H1 (cell line): ENCODE data around the gene RPS18. TPM values are rescaled to one million over a fixed set of nuclear protein-coding genes. Genes with fewer than 3 reads are reported as not detected.
A peak's percentile ranks its signal among the peaks of the same experiment; 100 is the strongest.

ENCODE experiments used
- CBX5 ChIP-seq: fragments of 300-800, 300-1000 bp; sonication (generic); IDR thresholded peaks from 2 replicates; pipeline ENCODE4 v1.7.1; 2016; ENCODE audit warnings: antibody characterized with exemption, low read length, low read depth
- CBX8 ChIP-seq: fragments of 300-800, 300-1000 bp; sonication (generic); IDR thresholded peaks from 2 replicates; pipeline ENCODE4 v1.7.1; 2016; ENCODE audit warnings: low read depth, low read length, borderline replicate concordance
- CREB1 ChIP-seq: IDR thresholded peaks from 2 replicates; pipeline ENCODE4 v1.6.1; 2012; ENCODE audit warnings: inconsistent platforms
- E2F6 ChIP-seq: IDR thresholded peaks from 2 replicates; pipeline ENCODE4 v1.6.1; 2012; ENCODE audit warnings: inconsistent platforms
- KDM1A ChIP-seq: fragments of 200-600, 300-600 bp; sonication (generic); IDR thresholded peaks from 2 replicates; pipeline ENCODE4 v1.7.1; 2016; ENCODE audit warnings: mild to moderate bottlenecking, low read length, borderline replicate concordance
- NANOG ChIP-seq: IDR thresholded peaks from 2 replicates; pipeline ENCODE4 v1.6.1; 2011; ENCODE audit warnings: low read length, low read depth, mild to moderate bottlenecking, inconsistent platforms; ENCODE audit not compliant: insufficient read depth, poor library complexity, severe bottlenecking
- NRF1 ChIP-seq: IDR thresholded peaks from 2 replicates; pipeline ENCODE4 v1.6.1; 2011; ENCODE audit warnings: mild to moderate bottlenecking, low read depth, low read length, improper control_type of control experiment
- POLR2AphosphoS5 ChIP-seq: IDR thresholded peaks from 2 replicates; pipeline ENCODE4 v1.6.1; 2011; ENCODE audit warnings: low read depth, low read length
- RAD21 ChIP-seq, 2 experiments: IDR thresholded peaks in 1 of 2; conservative IDR thresholded peaks in 1 of 2; 2 replicates each; pipeline ENCODE4 v1.6.1; 2011; ENCODE audit warnings: low read depth in 2 of 2, low read length in 2 of 2, improper control_type of control experiment in 1 of 2, inconsistent platforms in 1 of 2, mild to moderate bottlenecking in 1 of 2, moderate library complexity in 1 of 2
- RBBP5 ChIP-seq: IDR thresholded peaks from 2 replicates; pipeline ENCODE4 v1.7.1; 2012; ENCODE audit warnings: low read depth, mild to moderate bottlenecking, inconsistent platforms, low read length, moderate library complexity, borderline replicate concordance
- SIX5 ChIP-seq: IDR thresholded peaks from 2 replicates; pipeline ENCODE4 v1.6.1; 2011; ENCODE audit warnings: mild to moderate bottlenecking, low read depth, low read length
- TAF7 ChIP-seq: optimal IDR thresholded peaks from 2 replicates; pipeline ENCODE3; 2011; ENCODE audit warnings: low read depth, mild to moderate bottlenecking, inconsistent platforms, low read length, moderate library complexity, borderline replicate concordance
- polyA plus RNA-seq, 7 experiments: library from polyadenylated mRNA; depleted of rRNA in 3 of 7; stranded (reverse) in 5 of 7; unstranded in 2 of 7; fragments of >200 nt in 5 of 7; fragments of 200-250 nt in 2 of 7; gene quantifications; 1 replicate in 5 of 7; 2 replicates in 1 of 7; 4 replicates in 1 of 7; pipeline versions ENCODE4 v1.2.1 to v1.2.3, GENCODE V29; 2011 to 2013; ENCODE audit warnings: missing spikeins in 2 of 7, mixed read lengths in 2 of 7
- total RNA-seq: library from RNA; stranded (reverse); fragmentation: NEBNext Ultra II Directional; extraction: Animal tissue kit (Norgen Biotek cat#: 25700); gene quantifications from 2 replicates; pipeline ENCODE4 v1.2.1, GENCODE V29; 2021

RPS18 gene
- total and polyA plus RNA-seq, 2 of the 8 experiments (the other 6 are each of a cell fraction or from before 2014, with no cell fraction given) = 2,796 to 7,099 TPM

- TF ChIP-seq CBX8 = no peak
- TF ChIP-seq NANOG = no peak
- TF ChIP-seq RAD21 (IDR thresholded peaks at IDR 0.05 in 1 of 2, conservative IDR thresholded peaks at IDR 0.05 in 1 of 2; ENCODE audit: low read depth in 2 of 2, low read length in 2 of 2) = no peak
- peak; percentile 57; the same call in 1 of the 2 replicates for TF ChIP-seq RBBP5
- no peak for TF ChIP-seq NRF1
- TF ChIP-seq CBX5 = no peak
- no peak for TF ChIP-seq KDM1A
- TF ChIP-seq E2F6 = no peak; the same call in 1 of the 2 replicates
- peak; percentile 46 for TF ChIP-seq POLR2AphosphoS5
- peak; percentile 55 for TF ChIP-seq TAF7
- TF ChIP-seq CREB1 = no peak
- TF ChIP-seq SIX5 = peak; percentile 88
Observed at GRCh38 chr6:33288921-33289783, 17.3 kb downstream of the RPS18 start, which contains the start of the genes PFDN6 and WDR46 (continued).
